HCT116 (cell line): Measurements from ENCODE around the gene KCND2. TPM values are rescaled to one million over a fixed set of nuclear protein-coding genes. Genes with fewer than 3 reads are reported as not detected.

Source experiments
- ATAC-seq: fragments of 200-7000 bp; cut with Tn5 transposase; 2 replicates; pipeline ENCODE4 v1.9.1; 2020; ENCODE audit warnings: mild to moderate bottlenecking, moderate library complexity
- BruUV-seq: library from RNA; stranded (reverse); fragments of 400-500 nt; replicated peaks from 2 replicates; lab custom pipeline; 2021; lab: Mats Ljungman, UMichigan
- CTCF ChIA-PET: fragments of 300-600 bp; sonication (Branson Sonifier 250); formaldehyde crosslinking; loops from one replicate; lab custom pipeline; 2021; ENCODE audit warnings: antibody characterized with exemption; lab: Charles Lee
- POLR2A ChIA-PET: fragments of 300-600, 350-600 bp; sonication (Branson Sonifier 250); formaldehyde crosslinking; loops from one replicate; lab custom pipeline; 2021; ENCODE audit warnings: antibody characterized with exemption; lab: Charles Lee
- RAD21 ChIA-PET, 2 experiments: fragments of 300-600 bp; sonication (Branson Sonifier 250); formaldehyde crosslinking; loops; one replicate each; lab custom pipeline; 2023; ENCODE audit warnings: low total read pairs in 2 of 2; ENCODE audit not compliant: uncharacterized antibody in 2 of 2, unreplicated experiment in 2 of 2, low non-redundant PET in 1 of 2; lab: Charles Lee
- DNase-seq: peaks from one replicate; pipeline ENCODE4 v3.0.0-alpha.2; 2010; ENCODE audit warnings: low read depth, low spot score
- H2AFZ ChIP-seq: fragments of 200-600 bp; shearing (Covaris generic), sonication (generic); 2 replicates; pipeline ENCODE4 v1.6.1; 2017; ENCODE audit warnings: low read depth, mixed run types, mixed read lengths, antibody characterized with exemption, low read length; ENCODE audit not compliant: poor library complexity, severe bottlenecking
- H3K27ac ChIP-seq: 2 replicates; pipeline ENCODE4 v1.5.1; 2012; ENCODE audit warnings: low read depth, low read length
- H3K27me3 ChIP-seq: fragments of 200-600 bp; sonication (generic); 2 replicates; pipeline ENCODE4 v1.6.1; 2016; ENCODE audit warnings: mixed run types, low read length, mixed read lengths; ENCODE audit not compliant: insufficient read depth
- H3K36me3 ChIP-seq, 2 experiments: fragments of 200-500 bp in 1 of 2; fragments of 200-600 bp in 1 of 2; sonication (Bioruptor generic) in 1 of 2; sonication (generic) in 1 of 2; 2 replicates each; pipeline versions ENCODE4 v1.5.1 to v1.6.1; 2014 to 2016; ENCODE audit warnings: low read length in 2 of 2, inconsistent platforms in 1 of 2, mixed read lengths in 1 of 2, mixed run types in 1 of 2; ENCODE audit not compliant: insufficient read depth in 2 of 2, control insufficient read depth in 1 of 2
- H3K4me1 ChIP-seq, 2 experiments: fragments of 200-600 bp in 1 of 2; sonication (generic) in 1 of 2; 2 replicates each; pipeline versions ENCODE4 v1.5.1 to v1.6.1; 2012 to 2017; ENCODE audit warnings: low read length in 2 of 2, inconsistent platforms in 1 of 2, mild to moderate bottlenecking in 1 of 2, mixed read lengths in 1 of 2, mixed run types in 1 of 2, moderate library complexity in 1 of 2; ENCODE audit not compliant: insufficient read depth in 2 of 2, control insufficient read depth in 1 of 2
- H3K4me2 ChIP-seq: fragments of 200-600 bp; sonication (generic); 2 replicates; pipeline ENCODE4 v1.6.1; 2017; ENCODE audit warnings: mixed run types, low read length, mixed read lengths
- H3K4me3 ChIP-seq, 2 experiments: fragments of 200-600 bp in 1 of 2; sonication (generic) in 1 of 2; replicated peaks in 1 of 2; 2 replicates each; pipeline ENCODE4 v1.5.1; 2011 to 2016; ENCODE audit warnings: low read length in 2 of 2, control low read depth in 1 of 2, low read depth in 1 of 2, mild to moderate bottlenecking in 1 of 2, mixed read lengths in 1 of 2, mixed run types in 1 of 2
- H3K79me2 ChIP-seq: fragments of 200-600 bp; sonication (generic); 2 replicates; pipeline ENCODE4 v1.6.1; 2017; ENCODE audit warnings: mild to moderate bottlenecking, mixed run types, low read length, moderate library complexity, mixed read lengths; ENCODE audit not compliant: insufficient read depth
- H3K9ac ChIP-seq: fragments of 200-600 bp; sonication (generic); 2 replicates; pipeline ENCODE4 v1.6.1; 2016; ENCODE audit warnings: low read length, mixed read lengths
- H3K9me2 ChIP-seq: fragments of 200-600 bp; sonication (generic), shearing (Covaris generic); 2 replicates; pipeline ENCODE4 v1.6.1; 2017; ENCODE audit warnings: mixed run types, mild to moderate bottlenecking, moderate library complexity; ENCODE audit not compliant: insufficient read depth
- H3K9me3 ChIP-seq, 2 experiments: fragments of 200-500 bp in 1 of 2; fragments of 200-600 bp in 1 of 2; sonication (Bioruptor generic) in 1 of 2; sonication (generic) in 1 of 2; 2 replicates each; pipeline ENCODE4 v1.6.1; 2014 to 2017; ENCODE audit warnings: low read length in 2 of 2, mixed read lengths in 2 of 2, inconsistent platforms in 1 of 2, low read depth in 1 of 2, mild to moderate bottlenecking in 1 of 2, mixed run types in 1 of 2, moderate library complexity in 1 of 2; ENCODE audit not compliant: control insufficient read depth in 1 of 2, insufficient read depth in 1 of 2
- H4K20me1 ChIP-seq: fragments of 200-600 bp; sonication (generic), shearing (Covaris generic); 2 replicates; pipeline ENCODE4 v1.6.1; 2017; ENCODE audit warnings: mixed run types, mild to moderate bottlenecking, moderate library complexity; ENCODE audit not compliant: insufficient read depth
- CEBPB ChIP-seq: IDR thresholded peaks from 2 replicates; pipeline ENCODE4 v1.6.1; 2012; ENCODE audit warnings: low read depth
- CTCF ChIP-seq, 3 experiments: fragments of 200-600 bp in 1 of 3; sonication (generic) in 1 of 3; IDR thresholded peaks in 2 of 3; conservative IDR thresholded peaks in 1 of 3; 2 replicates each; pipeline ENCODE4 v1.5.1; 2012 to 2017; ENCODE audit warnings: low read depth in 2 of 3, low read length in 2 of 3, antibody characterized with exemption in 1 of 3, borderline replicate concordance in 1 of 3, control low read depth in 1 of 3, mild to moderate bottlenecking in 1 of 3, mixed read lengths in 1 of 3, mixed run types in 1 of 3, moderate library complexity in 1 of 3; ENCODE audit not compliant: insufficient read depth in 1 of 3
- EZH2 ChIP-seq: fragments of 200-600 bp; sonication (generic); IDR thresholded peaks from 2 replicates; pipeline ENCODE4 v1.6.1; 2017; ENCODE audit warnings: antibody characterized with exemption, mixed run types
- JUND ChIP-seq: IDR thresholded peaks from 2 replicates; pipeline ENCODE4 v1.6.1; 2012
- MAX ChIP-seq: IDR thresholded peaks from 2 replicates; pipeline ENCODE4 v1.6.1; 2012
- RAD21 ChIP-seq: IDR thresholded peaks from 2 replicates; pipeline ENCODE4 v1.6.1; 2012; ENCODE audit warnings: low read depth, mild to moderate bottlenecking
- YY1 ChIP-seq: IDR thresholded peaks from 2 replicates; pipeline ENCODE4 v1.6.1; 2011; ENCODE audit warnings: low read length, low read depth, moderate library complexity, mild to moderate bottlenecking; ENCODE audit not compliant: insufficient replicate concordance; ENCODE audit errors: extremely low read depth
- ZFX ChIP-seq: fragments of 450-650 bp; IDR thresholded peaks from 2 replicates; pipeline ENCODE4 v1.6.1; 2017
- intact Hi-C: fragments of 100-400 bp; cut with micrococcal nuclease; formaldehyde crosslinking; loops from 2 replicates; pipeline ENCODE4 v1.10.0; 2022
- total RNA-seq: library from RNA; stranded (reverse); gene quantifications from one replicate; pipeline ENCODE4 v1.2.1, GENCODE V29; 2021; ENCODE audit not compliant: unreplicated experiment

The KCND2 gene
- total RNA-seq, 1 experiment from 2014 or later = 0.05 TPM

- DNase-seq (no peak), ATAC-seq (no peak)
- Histone ChIP-seq H3K36me3 (no peaks in the 10 kb centered on the region), H3K9ac (no peak overlapping the region), H2AFZ (no peak overlapping the region), H3K79me2 (no peaks in the 10 kb centered on the region), H3K27me3 (no peaks in the 10 kb centered on the region), H3K27ac (no peak overlapping the region), H3K4me1 (no peaks in the 10 kb centered on the region), H3K9me3 (no peaks in the 10 kb centered on the region), H3K9me2 (no peaks in the 10 kb centered on the region), H3K4me2 (no peak overlapping the region), H3K4me3 (no peak overlapping the region), H4K20me1 (no peaks in the 10 kb centered on the region)
- TF ChIP-seq RAD21 (no peak), CEBPB (no peak), CTCF (IDR thresholded peaks at IDR 0.05 in 2 of 3, conservative IDR thresholded peaks at IDR 0.05 in 1 of 3; ENCODE audit: borderline replicate concordance in 1 of 3, insufficient read depth in 1 of 3, low read depth in 2 of 3, low read length in 2 of 3) (no peak), JUND (no peak), EZH2 (no peak), YY1 (no peak)
- ChIA-PET CTCF (no interaction called here), POLR2A (no interaction called here), RAD21 (no interaction called here)
- intact Hi-C loops = no loop called here
- BruUV-seq = no TSS peak
Measured at GRCh38 chr7:120227255-120227654, 45.7 kb upstream of the KCND2 start.

GRCh38 chr7:120229084-120229483 is 43.9 kb upstream of the KCND2 start:
- no peak overlapping the region for H3K4me2 ChIP-seq
- no peak for DNase-seq
- H3K9me3 ChIP-seq = no peaks in the 10 kb centered on the region
- BruUV-seq = no TSS peak
- intact Hi-C loops = no loop called here
- no peak overlapping the region for H3K4me3 ChIP-seq
- no peaks in the 10 kb centered on the region for H3K36me3 ChIP-seq
- no peak for ATAC-seq
- no peak for TF ChIP-seq MAX
- TF ChIP-seq EZH2 = no peak
- no peak for TF ChIP-seq ZFX
- CTCF ChIA-PET = no interaction called here
- no peaks in the 10 kb centered on the region for H3K4me1 ChIP-seq
- no peaks in the 10 kb centered on the region for H3K79me2 ChIP-seq
- H3K27ac ChIP-seq = no peak overlapping the region
- H3K9ac ChIP-seq = no peak overlapping the region
- RAD21 ChIA-PET = no interaction called here
- no peaks in the 10 kb centered on the region for H3K27me3 ChIP-seq
- POLR2A ChIA-PET = no interaction called here
- no peaks in the 10 kb centered on the region for H4K20me1 ChIP-seq
- no peak overlapping the region for H2AFZ ChIP-seq
- H3K9me2 ChIP-seq = no peaks in the 10 kb centered on the region
